ENCODE measurements around the gene FOXRED2.
A peak's percentile ranks its signal among the peaks of the same experiment; 100 is the strongest.
"Not testable (repeated sequence)": the region's sequence is repeated elsewhere in the genome, so short reads cannot be mapped to it uniquely, and the experiment has no call there.

FOXRED2 gene

DNA sequence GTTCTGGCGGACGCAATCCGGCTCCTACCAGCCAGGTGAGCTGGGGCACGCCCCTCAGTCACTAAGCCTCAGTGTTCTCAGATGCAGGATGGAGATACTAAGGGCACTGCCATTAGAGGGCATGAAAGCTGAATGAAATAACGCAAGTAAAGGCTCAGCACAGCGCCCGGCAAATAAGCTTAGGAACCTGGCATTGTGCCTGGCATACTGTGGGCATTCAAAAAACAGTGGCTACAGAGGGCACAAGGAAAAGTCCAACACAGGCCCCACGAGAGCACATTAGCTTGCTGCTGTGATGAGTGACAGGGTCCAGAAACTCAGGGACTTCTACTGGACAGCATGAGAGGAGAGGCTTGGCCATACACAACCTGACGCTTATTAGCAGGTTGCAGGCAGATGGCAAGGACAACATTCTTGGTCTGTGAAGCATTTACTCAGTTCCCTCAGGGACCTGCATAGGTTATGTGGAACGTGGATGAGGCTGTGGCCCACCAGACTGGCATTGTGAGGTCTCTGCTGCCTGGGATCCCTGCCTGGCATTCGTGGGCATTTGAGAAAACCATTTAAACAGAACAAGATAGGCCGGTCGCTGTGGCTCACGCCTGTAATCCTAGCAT lies 37.6 kb downstream of the FOXRED2 start:
- DNase-seq (ENCODE audit: low spot score), result no peak

DNA sequence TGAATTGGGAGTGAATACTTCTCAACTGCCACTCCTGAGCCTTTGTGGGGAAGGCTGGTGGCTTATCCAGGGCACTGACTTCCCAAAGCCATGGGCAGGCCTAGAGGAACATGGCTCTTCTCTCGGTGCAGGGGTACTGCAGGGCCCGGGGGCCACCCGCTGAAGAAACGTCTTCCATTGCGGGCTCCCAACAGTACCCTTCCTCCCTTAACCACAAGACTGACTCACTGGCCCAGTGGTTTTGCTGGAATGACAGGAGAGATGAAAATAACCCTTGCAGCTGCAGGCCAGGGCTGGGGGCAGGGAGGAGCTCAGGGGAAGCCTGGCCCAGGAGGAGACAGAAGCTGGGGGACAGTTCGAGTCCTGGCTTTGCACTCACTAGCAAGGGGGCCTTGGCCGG lies 38.9 kb downstream of the FOXRED2 start:
- DNase-seq (ENCODE audit: low spot score), result peak; percentile 92

GRCh38 chr22:36467042-36467810 lies 39.6 kb downstream of the FOXRED2 start:
- DNase-seq (ENCODE audit: low spot score), result peak; percentile 80

DNA sequence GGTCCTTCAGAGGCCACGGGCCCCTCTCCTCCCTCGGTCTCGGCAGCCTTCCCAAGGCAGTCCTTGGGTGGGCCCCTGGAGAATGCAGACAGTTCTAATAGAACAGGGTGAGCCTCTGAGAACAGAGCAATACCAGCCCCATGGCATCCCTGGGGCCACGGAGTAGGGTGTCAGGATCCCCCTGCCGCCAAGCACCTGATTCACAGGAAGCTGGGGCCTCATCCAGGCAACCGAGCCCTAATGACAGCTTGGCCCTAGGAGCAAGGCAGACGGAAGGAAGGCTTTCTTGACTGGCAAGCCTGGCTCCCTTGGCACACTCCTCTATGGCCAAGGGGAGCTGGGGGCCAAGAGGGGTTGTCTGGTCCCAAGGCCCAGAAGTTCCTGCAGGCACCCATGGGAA lies 40.6 kb downstream of the FOXRED2 start:
- DNase-seq (ENCODE audit: low spot score), result no peak

DNA sequence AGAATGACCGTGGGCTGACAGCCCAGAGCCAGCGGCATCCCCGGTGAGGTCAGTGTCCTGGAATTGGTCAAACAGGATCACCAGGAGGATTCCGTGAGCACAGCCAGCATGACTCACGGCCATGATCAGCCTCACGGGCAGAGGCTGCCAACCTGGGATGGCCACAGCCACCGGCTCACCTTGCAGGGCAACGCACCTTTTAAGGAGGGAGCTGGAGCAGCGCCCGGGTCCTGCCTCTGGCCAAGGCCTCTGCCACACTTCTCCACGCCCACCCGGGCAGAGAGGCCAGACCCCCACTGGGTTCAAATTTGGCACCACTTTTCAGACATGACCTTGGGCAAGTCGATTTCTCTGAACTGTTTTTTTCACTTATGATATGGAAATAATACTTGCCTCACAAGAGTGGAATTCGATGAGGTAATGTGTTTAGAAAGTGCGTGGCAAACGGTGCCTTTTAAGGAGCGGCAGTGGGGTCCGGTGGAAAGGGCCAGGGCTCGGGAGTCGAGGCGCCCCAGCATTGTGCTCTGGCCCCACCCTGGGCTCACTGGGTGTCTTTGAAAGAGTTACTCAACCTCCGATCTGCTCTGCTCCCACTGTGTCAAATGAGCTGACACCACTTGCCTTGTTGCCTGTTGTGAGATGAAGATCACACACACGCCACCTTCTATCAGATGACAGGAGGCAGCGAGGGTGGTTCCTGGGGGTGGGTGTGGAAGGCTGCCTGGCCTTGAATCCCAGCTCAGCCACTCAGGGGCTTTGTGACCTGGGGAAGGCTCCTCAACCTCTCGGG lies 41.4 kb downstream of the FOXRED2 start:
- peak; percentile 86 for DNase-seq (ENCODE audit: low spot score)

DNA sequence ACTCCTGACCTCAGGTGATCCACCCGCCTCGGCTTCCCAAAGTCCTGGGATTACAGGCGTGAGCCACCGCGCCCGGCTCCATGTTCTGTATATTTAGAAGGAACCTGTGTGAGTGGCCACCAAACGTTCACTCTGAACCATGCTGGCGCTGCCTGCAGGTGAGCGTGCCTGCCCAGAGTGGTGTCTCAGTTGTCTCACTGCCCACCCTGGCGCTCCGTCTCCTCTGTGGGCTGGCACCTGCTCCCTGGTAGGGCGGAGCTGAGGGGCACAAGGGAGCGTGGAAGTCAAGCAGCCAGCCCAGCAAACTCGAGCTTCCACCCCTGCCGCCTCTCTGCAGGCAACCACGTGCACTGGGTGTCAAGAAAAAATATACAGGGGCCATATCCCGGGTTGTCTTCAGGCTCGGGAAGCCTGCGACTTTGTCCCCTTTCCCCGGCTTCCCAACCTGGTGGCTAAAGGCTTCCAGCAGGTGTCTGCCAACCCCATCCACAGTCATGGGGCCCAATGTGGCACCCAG lies 42.1 kb downstream of the FOXRED2 start:
- DNase-seq (ENCODE audit: low spot score), result no peak

DNA sequence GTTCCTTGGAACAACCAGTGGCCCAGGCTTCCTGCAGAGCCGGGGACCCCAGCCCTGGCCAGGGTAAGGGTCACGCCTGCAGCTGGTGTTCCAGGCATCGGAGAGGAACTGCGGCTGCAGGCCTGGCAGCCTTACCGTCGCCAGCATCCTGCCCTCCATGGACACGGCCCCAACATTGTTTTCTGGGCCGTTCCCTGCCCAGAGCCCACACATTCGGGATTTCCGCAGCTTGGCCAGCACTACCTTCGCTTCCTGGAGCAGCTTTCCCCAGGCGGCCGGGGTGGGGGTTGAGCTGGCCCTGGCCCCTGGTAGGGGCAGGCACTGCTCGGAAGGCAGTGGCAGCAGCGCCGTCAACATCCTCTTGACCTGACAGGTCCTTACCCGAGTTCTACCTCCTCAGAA lies 43.1 kb downstream of the FOXRED2 start:
- no peak for DNase-seq (ENCODE audit: low spot score)

- peak; percentile 76 for DNase-seq (ENCODE audit: low spot score)
Measured at GRCh38 chr22:36461665-36462649, 44.9 kb downstream of the FOXRED2 start.

DNA sequence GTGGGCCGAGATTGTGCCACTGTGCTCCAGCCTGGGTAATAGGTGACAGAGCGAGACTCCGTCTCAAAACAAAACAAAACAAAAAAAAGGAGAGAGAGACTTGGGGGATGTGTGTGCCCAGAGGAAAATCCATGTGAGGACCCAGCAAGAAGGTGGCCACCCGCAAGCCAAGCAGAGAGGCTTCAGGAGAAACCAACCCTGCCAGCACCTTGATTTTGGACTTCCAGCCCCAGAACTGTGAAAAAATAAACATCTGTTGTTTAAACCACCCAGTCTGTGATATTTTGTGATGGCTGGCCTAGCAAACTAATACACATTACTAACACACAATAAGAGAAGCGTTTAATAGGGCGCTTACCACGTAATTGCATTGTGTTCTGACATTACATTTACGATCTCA lies 46.6 kb downstream of the FOXRED2 start:
- DNase-seq (ENCODE audit: low spot score), result no peak

GRCh38 chr22:36457688-36458450 lies 49.0 kb downstream of the FOXRED2 start:
- DNase-seq (ENCODE audit: low spot score), result peak; percentile 63

GRCh38 chr22:36456464-36456845 lies 50.4 kb downstream of the FOXRED2 start:
- no peak for DNase-seq (ENCODE audit: low spot score)

- DNase-seq (ENCODE audit: low spot score), result no peak
Measured at GRCh38 chr22:36455571-36456463, 51.0 kb downstream of the FOXRED2 start.

- peak; percentile 83 for DNase-seq (ENCODE audit: low spot score)
Measured at GRCh38 chr22:36454916-36455570, 51.8 kb downstream of the FOXRED2 start.

DNA sequence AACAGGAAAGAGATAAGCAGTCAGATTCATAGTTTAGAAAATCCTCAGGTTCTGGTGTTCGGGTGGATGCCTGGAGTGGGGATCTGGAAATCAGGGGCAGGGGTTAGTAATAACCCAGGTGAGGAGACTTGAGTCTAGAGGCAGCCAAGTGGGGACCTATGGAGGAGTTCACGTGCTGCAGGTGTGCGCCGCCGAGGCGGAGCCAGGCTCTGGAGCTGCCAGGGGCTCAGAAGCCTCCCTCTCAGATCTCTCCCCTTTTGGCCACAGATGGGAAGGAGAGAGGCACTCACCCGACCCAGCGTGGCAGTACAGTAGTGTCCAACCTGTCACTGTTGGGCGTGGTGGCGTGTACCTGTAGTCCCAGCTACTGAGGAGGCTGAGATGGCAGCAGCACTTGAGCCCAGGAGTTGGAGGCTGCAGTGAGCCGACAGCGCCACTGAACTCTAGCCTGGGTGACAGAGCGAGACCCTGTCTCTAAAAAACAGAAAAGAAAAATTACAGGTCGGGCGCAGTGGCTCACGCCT lies 52.9 kb downstream of the FOXRED2 start:
- no peak for DNase-seq (ENCODE audit: low spot score)

- not testable (repeated sequence) for DNase-seq (ENCODE audit: low spot score)
Measured at GRCh38 chr22:36452978-36453607, 53.7 kb downstream of the FOXRED2 start.

GRCh38 chr22:36452250-36452977 lies 54.4 kb downstream of the FOXRED2 start:
- no peak for DNase-seq (ENCODE audit: low spot score)

DNA sequence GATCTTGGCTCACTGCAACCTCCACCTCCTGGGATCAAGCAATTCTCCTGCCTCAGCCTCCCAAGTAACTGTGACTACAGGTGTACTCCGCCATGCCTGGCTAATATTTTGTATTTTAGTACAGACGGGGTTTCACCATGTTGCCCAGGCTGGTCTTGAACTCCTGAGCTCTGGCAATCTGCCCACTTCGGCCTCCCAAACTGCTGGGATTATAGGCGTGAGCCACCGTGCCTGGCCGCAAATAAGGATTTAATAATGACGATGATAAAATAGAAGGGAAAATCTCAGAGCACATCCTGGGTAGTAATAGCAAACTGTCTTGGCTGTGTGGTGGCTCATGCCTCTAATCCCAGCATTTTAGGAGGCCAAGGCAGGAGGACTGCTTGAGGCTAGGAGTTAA lies 55.9 kb downstream of the FOXRED2 start:
- not testable (repeated sequence) for DNase-seq (ENCODE audit: low spot score)

All from AG08395 (cell line).